HFFc6 (cell line): ENCODE measurements around the gene DLX4. TPM values are rescaled to one million over a fixed set of nuclear protein-coding genes. Genes with fewer than 3 reads are reported as not detected.

Experiments used
- DNase-seq: peaks from one replicate; pipeline ENCODE4 v3.0.0-alpha.2; 2018
- H3K27ac Mint-ChIP-seq: 2 replicates; pipeline ENCODE4 v1.8.0; 2020; ENCODE audit warnings: mild to moderate bottlenecking, mixed read lengths
- H3K27me3 Mint-ChIP-seq: 2 replicates; pipeline ENCODE4 v1.8.0; 2021; ENCODE audit warnings: mild to moderate bottlenecking, moderate library complexity, mixed read lengths; ENCODE audit not compliant: insufficient read depth
- H3K36me3 Mint-ChIP-seq: 2 replicates; pipeline ENCODE4 v1.8.0; 2021; ENCODE audit warnings: low read depth, mixed read lengths
- H3K4me1 Mint-ChIP-seq: 2 replicates; pipeline ENCODE4 v1.8.0; 2020; ENCODE audit warnings: low read depth, mixed read lengths
- H3K4me3 Mint-ChIP-seq: 2 replicates; pipeline ENCODE4 v1.8.0; 2020; ENCODE audit warnings: mild to moderate bottlenecking, moderate library complexity, mixed read lengths
- H3K9me3 Mint-ChIP-seq: 2 replicates; pipeline ENCODE4 v1.8.0; 2020; ENCODE audit warnings: mild to moderate bottlenecking, mixed read lengths
- total RNA-seq, 6 experiments: library from RNA; stranded (reverse); fragmentation: NEBNext Ultra II Directional; extraction: Animal tissue kit (Norgen Biotek cat#: 25700); gene quantifications; 2 replicates in 1 of 6; 3 replicates in 5 of 6; pipeline ENCODE4 v1.2.3, GENCODE V29; 2021
- TF ChIP-seq, protein P1 (sequence below): fragments of 200-600 bp; sonication (generic); IDR thresholded peaks from 2 replicates; pipeline ENCODE4 v1.5.0; 2021; ENCODE audit warnings: antibody characterized with exemption, mild to moderate bottlenecking

Gene DLX4
- total RNA-seq, 6 experiments from 2014 or later: not detected

DNA sequence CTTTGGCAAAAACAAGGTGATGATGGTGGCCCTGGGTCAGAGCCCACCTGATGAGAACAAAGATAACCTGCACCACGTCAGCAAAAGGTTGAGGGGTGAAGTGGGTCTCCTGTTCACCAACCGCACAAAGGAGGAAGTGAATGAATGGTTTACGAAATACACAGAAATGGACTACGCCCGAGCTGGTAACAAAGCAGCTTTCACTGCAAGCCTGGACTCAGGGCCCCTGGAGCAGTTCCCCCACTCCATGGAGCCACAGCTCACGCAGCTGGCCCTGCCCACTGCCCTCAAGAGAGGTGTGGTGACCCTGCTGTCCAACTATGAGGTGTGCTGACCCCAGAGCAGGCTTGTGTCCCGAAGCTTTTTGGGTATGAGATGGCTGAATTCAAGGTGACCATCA is 29.7 kb upstream of the DLX4 start:
- H3K4me3 Mint-ChIP-seq: no peak overlapping the region

GRCh38 chr17:49941427-49941826 is 27.6 kb upstream of the DLX4 start:
- Mint-ChIP-seq H3K27me3 (peaks cover 60% of the 10 kb centered on the region), H3K36me3 (no peaks in the 10 kb centered on the region), H3K27ac (no peak overlapping the region), H3K9me3 (no peaks in the 10 kb centered on the region), H3K4me1 (no peaks in the 10 kb centered on the region), H3K4me3 (no peak overlapping the region)
- TF ChIP-seq, protein P1, sequence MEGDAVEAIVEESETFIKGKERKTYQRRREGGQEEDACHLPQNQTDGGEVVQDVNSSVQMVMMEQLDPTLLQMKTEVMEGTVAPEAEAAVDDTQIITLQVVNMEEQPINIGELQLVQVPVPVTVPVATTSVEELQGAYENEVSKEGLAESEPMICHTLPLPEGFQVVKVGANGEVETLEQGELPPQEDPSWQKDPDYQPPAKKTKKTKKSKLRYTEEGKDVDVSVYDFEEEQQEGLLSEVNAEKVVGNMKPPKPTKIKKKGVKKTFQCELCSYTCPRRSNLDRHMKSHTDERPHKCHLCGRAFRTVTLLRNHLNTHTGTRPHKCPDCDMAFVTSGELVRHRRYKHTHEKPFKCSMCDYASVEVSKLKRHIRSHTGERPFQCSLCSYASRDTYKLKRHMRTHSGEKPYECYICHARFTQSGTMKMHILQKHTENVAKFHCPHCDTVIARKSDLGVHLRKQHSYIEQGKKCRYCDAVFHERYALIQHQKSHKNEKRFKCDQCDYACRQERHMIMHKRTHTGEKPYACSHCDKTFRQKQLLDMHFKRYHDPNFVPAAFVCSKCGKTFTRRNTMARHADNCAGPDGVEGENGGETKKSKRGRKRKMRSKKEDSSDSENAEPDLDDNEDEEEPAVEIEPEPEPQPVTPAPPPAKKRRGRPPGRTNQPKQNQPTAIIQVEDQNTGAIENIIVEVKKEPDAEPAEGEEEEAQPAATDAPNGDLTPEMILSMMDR: no peak
- no peak for DNase-seq

More for the DNA sequence above, 29.7 kb upstream of the DLX4 start:
- TF ChIP-seq, protein P1: no peak
- H3K27ac Mint-ChIP-seq: no peak overlapping the region
- no peak for DNase-seq
- H3K27me3 Mint-ChIP-seq: peaks cover 70% of the 10 kb centered on the region
- H3K4me1 Mint-ChIP-seq: no peaks in the 10 kb centered on the region
- no peaks in the 10 kb centered on the region for H3K36me3 Mint-ChIP-seq
- H3K9me3 Mint-ChIP-seq: no peaks in the 10 kb centered on the region

DNA sequence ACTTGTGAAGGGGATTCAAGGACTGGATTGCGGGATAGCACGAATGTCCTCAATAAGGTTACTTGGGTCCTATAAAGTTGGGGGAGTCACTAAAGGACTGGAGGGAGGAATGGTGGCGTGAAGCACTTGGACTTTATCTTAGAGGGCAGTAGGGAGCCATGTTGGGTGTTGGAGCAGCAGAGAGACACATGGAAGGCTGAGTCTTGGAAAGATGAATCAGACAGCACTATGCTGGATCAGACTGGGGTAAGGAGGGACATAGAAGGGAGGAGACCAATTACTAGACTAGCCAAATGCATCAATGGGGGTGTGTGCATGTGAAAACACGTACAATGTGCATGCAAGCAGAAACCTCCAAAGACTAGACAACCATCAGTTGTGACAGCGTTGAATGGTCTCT is 26.0 kb upstream of the DLX4 start:
- Mint-ChIP-seq H3K27ac (no peak overlapping the region), H3K36me3 (no peaks in the 10 kb centered on the region), H3K27me3 (peaks cover 53% of the 10 kb centered on the region), H3K4me3 (no peak overlapping the region), H3K4me1 (no peaks in the 10 kb centered on the region), H3K9me3 (no peaks in the 10 kb centered on the region)
- TF ChIP-seq, protein P1: no peak
- DNase-seq: no peak

GRCh38 chr17:49944273-49944870 is 24.6 kb upstream of the DLX4 start:
- no peaks in the 10 kb centered on the region for H3K9me3 Mint-ChIP-seq
- peaks cover 51% of the 10 kb centered on the region for H3K27me3 Mint-ChIP-seq
- DNase-seq: no peak
- no peaks in the 10 kb centered on the region for H3K4me1 Mint-ChIP-seq
- TF ChIP-seq, protein P1: no peak
- no peaks in the 10 kb centered on the region for H3K36me3 Mint-ChIP-seq
- H3K4me3 Mint-ChIP-seq: no peak overlapping the region
- no peak overlapping the region for H3K27ac Mint-ChIP-seq

DNA sequence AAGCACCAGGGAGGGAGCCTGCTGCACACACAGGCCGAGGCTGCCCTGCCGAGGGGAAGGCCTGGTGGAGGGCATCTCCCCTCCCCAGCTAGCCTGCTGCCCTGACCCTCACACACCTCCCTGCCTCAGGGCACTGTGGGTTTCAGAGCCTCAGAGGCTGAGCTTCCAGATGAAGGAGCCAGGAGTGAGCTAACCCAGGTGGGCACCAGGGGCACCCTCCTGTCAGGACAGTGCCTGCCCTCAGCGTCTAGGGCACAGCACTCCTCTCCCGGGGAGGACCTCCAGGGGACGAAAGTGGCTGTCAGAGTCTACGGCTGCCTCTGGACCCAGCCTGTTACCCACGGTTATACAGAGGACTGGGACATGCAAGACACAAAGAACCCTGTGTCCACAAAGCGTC is 22.8 kb upstream of the DLX4 start:
- no peaks in the 10 kb centered on the region for H3K36me3 Mint-ChIP-seq
- no peaks in the 10 kb centered on the region for H3K4me1 Mint-ChIP-seq
- no peak for DNase-seq
- no peak overlapping the region for H3K27ac Mint-ChIP-seq
- no peak overlapping the region for H3K4me3 Mint-ChIP-seq
- peaks cover 47% of the 10 kb centered on the region for H3K27me3 Mint-ChIP-seq
- H3K9me3 Mint-ChIP-seq: no peaks in the 10 kb centered on the region
- TF ChIP-seq, protein P1: no peak
